CD4-positive, alpha-beta T cell treated with Interleukin-4 for 4 hours (primary cell): ENCODE data around the gene HGF.
"Not testable (repeated sequence)": the region's sequence is repeated elsewhere in the genome, so short reads cannot be mapped to it uniquely, and the experiment has no call there.

Experiments used
- DNase-seq: peaks from one replicate; pipeline ENCODE4 v3.0.0-alpha.2; 2020

Gene HGF

GRCh38 chr7:81775560-81775959 is 5.7 kb upstream of the HGF start:
- no peak for DNase-seq

GRCh38 chr7:81774551-81774950 is 4.7 kb upstream of the HGF start:
- no peak for DNase-seq

GRCh38 chr7:81770728-81771223 is 929 bp upstream of the HGF start:
- no peak for DNase-seq

- DNase-seq, result no peak
Observed at GRCh38 chr7:81768951-81769778, 682 bp downstream of the HGF start.

- no peak for DNase-seq
Observed at GRCh38 chr7:81767926-81768325, 1.9 kb downstream of the HGF start.

- no peak for DNase-seq
Observed at GRCh38 chr7:81761821-81762220, 8.0 kb downstream of the HGF start.

- DNase-seq, result no peak
Observed at GRCh38 chr7:81761031-81761430, 8.8 kb downstream of the HGF start.

- DNase-seq, result no peak
Observed at GRCh38 chr7:81754918-81755696, 14.7 kb downstream of the HGF start.

- no peak for DNase-seq
Observed at GRCh38 chr7:81753392-81753791, 16.5 kb downstream of the HGF start.

- DNase-seq, result no peak
Observed at GRCh38 chr7:81752318-81752714, 17.5 kb downstream of the HGF start.

- DNase-seq, result no peak
Observed at GRCh38 chr7:81751619-81752317, 18.1 kb downstream of the HGF start.

- no peak for DNase-seq
Observed at GRCh38 chr7:81745637-81746036, 24.2 kb downstream of the HGF start.

GRCh38 chr7:81744389-81744788 is 25.5 kb downstream of the HGF start:
- DNase-seq, result no peak

- no peak for DNase-seq
Observed at GRCh38 chr7:81743665-81744064, 26.2 kb downstream of the HGF start.

GRCh38 chr7:81743201-81743600 is 26.6 kb downstream of the HGF start:
- no peak for DNase-seq

- no peak for DNase-seq
Observed at GRCh38 chr7:81740403-81740802, 29.4 kb downstream of the HGF start.

GRCh38 chr7:81736091-81736490 is 33.8 kb downstream of the HGF start:
- no peak for DNase-seq

GRCh38 chr7:81725812-81726127 is 44.1 kb downstream of the HGF start:
- DNase-seq, result no peak

- no peak for DNase-seq
Observed at GRCh38 chr7:81725003-81725811, 44.6 kb downstream of the HGF start.

GRCh38 chr7:81722250-81722649 is 47.6 kb downstream of the HGF start:
- DNase-seq, result not testable (repeated sequence)

GRCh38 chr7:81721437-81721836 is 48.4 kb downstream of the HGF start:
- no peak for DNase-seq

- DNase-seq, result no peak
Observed at GRCh38 chr7:81719865-81720264, 50.0 kb downstream of the HGF start.
